HepG2 (cell line): ENCODE data around the gene CUEDC2. TPM values are rescaled to one million over a fixed set of nuclear protein-coding genes. Genes with fewer than 3 reads are reported as not detected.

Source experiments
- ATAC-seq: fragments of 200-7000 bp; cut with Tn5 transposase; 3 replicates; pipeline ENCODE4 v1.9.1; 2020; ENCODE audit warnings: mild to moderate bottlenecking, moderate library complexity
- BruUV-seq: library from RNA; stranded (reverse); fragments of 400-500 nt; replicated peaks from 2 replicates; lab custom pipeline; 2021; lab: Mats Ljungman, UMichigan
- CTCF ChIA-PET: fragments of 300-600 bp; formaldehyde crosslinking; extraction: SDS; loops from one replicate; lab custom pipeline; 2021; ENCODE audit warnings: low total read pairs, inconsistent platforms, low intra/inter-chr PET ratio; lab: Yijun Ruan, JAX
- POLR2A ChIA-PET: fragments of 350-600 bp; sonication (Branson Sonifier 250); formaldehyde crosslinking; loops from one replicate; lab custom pipeline; 2020; ENCODE audit warnings: antibody characterized with exemption, inconsistent platforms; lab: Yijun Ruan, JAX
- DNase-seq: peaks from one replicate; pipeline ENCODE4 v3.0.0-alpha.2; 2015; ENCODE audit warnings: low spot score
- FAIRE-seq: peaks from 3 replicates; lab custom pipeline; 2011; peaks lifted over from hg19 to GRCh38; lab: Jason Lieb, UNC
- H2AFZ ChIP-seq: one replicate; pipeline ENCODE4 v1.6.1; 2011; ENCODE audit warnings: low read length, inconsistent platforms
- H3K27ac ChIP-seq: fragments of 300-600 bp; 3 replicates; pipeline ENCODE4 v1.8.0; 2011; ENCODE audit warnings: mixed run types, mild to moderate bottlenecking, mixed read lengths, low read length, inconsistent platforms; ENCODE audit not compliant: insufficient read depth; ENCODE audit errors: extremely low read length
- H3K27me3 ChIP-seq, 2 experiments: fragments of 200-600 bp in 1 of 2; 2 replicates in 1 of 2; 3 replicates in 1 of 2; pipeline versions ENCODE4 v1.6.0 to v1.8.0; 2011; ENCODE audit warnings: low read length in 2 of 2, mild to moderate bottlenecking in 2 of 2, moderate library complexity in 2 of 2, inconsistent platforms in 1 of 2; ENCODE audit not compliant: insufficient read depth in 2 of 2, control insufficient read depth in 1 of 2
- H3K36me3 ChIP-seq, 2 experiments: fragments of 200-600 bp in 1 of 2; replicated peaks in 1 of 2; 2 replicates in 1 of 2; 3 replicates in 1 of 2; pipeline versions ENCODE4 v1.5.1 to v1.8.0; 2011; ENCODE audit warnings: low read length in 2 of 2, inconsistent platforms in 1 of 2; ENCODE audit not compliant: insufficient read depth in 2 of 2, control insufficient read depth in 1 of 2
- H3K4me1 ChIP-seq: 2 replicates; pipeline ENCODE4 v1.5.1; 2012; ENCODE audit warnings: low read length, inconsistent platforms; ENCODE audit not compliant: insufficient read depth
- H3K4me2 ChIP-seq: 2 replicates; pipeline ENCODE4 v1.6.0; 2011; ENCODE audit warnings: low read depth, low read length, inconsistent platforms
- H3K4me3 ChIP-seq, 3 experiments: fragments of 200-600 bp in 1 of 3; sonication (generic), shearing (Covaris generic) in 1 of 3; replicated peaks in 1 of 3; 2 replicates each; pipeline ENCODE4 v1.5.1; 2011 to 2016; ENCODE audit warnings: low read length in 3 of 3, inconsistent platforms in 2 of 3, low read depth in 2 of 3, mild to moderate bottlenecking in 2 of 3, control low read depth in 1 of 3, mixed read lengths in 1 of 3; ENCODE audit not compliant: insufficient read depth in 1 of 3
- H3K79me2 ChIP-seq: one replicate; pipeline ENCODE4 v1.6.1; 2011; ENCODE audit warnings: low read length, inconsistent platforms; ENCODE audit not compliant: insufficient read depth
- H3K9ac ChIP-seq: 2 replicates; pipeline ENCODE4 v1.6.0; 2011; ENCODE audit warnings: mild to moderate bottlenecking, low read depth, low read length, inconsistent platforms; ENCODE audit not compliant: insufficient read depth
- H3K9me3 ChIP-seq: 2 replicates; pipeline ENCODE4 v1.5.1; 2012; ENCODE audit warnings: mild to moderate bottlenecking, low read length
- H4K20me1 ChIP-seq: 2 replicates; pipeline ENCODE4 v1.6.0; 2011; ENCODE audit warnings: inconsistent platforms, mild to moderate bottlenecking, low read length, moderate library complexity; ENCODE audit not compliant: insufficient read depth
- AHR ChIP-seq: IDR thresholded peaks from 2 replicates; pipeline ENCODE4 v1.6.1; 2018; ENCODE audit warnings: missing genetic modification reagents, missing compliant biosample characterization
- GLMP ChIP-seq: sonication (generic); formaldehyde crosslinking; IDR thresholded peaks from 2 replicates; pipeline ENCODE4 v1.9.0; 2021; ENCODE audit warnings: missing genetic modification reagents, mild to moderate bottlenecking, borderline replicate concordance
- IKZF5 ChIP-seq: IDR thresholded peaks from 2 replicates; pipeline ENCODE4 v1.6.1; 2018; ENCODE audit warnings: missing genetic modification reagents, mild to moderate bottlenecking, missing compliant biosample characterization
- MAF1 ChIP-seq: sonication (generic); formaldehyde crosslinking; IDR thresholded peaks from 2 replicates; pipeline ENCODE4 v1.5.0; 2020; ENCODE audit warnings: missing genetic modification reagents, borderline replicate concordance
- NR2C2 ChIP-seq: sonication (generic); formaldehyde crosslinking; IDR thresholded peaks from 2 replicates; pipeline ENCODE4 v1.4.0; 2020; ENCODE audit warnings: missing genetic modification reagents, mild to moderate bottlenecking, moderate library complexity, borderline replicate concordance
- SKI ChIP-seq: fragments of 450-650 bp; IDR thresholded peaks from one replicate; pipeline ENCODE4 v1.6.1; 2018; ENCODE audit warnings: mild to moderate bottlenecking; ENCODE audit not compliant: partially characterized antibody
- TAF1 ChIP-seq: sonication (generic); formaldehyde crosslinking; IDR thresholded peaks from 2 replicates; pipeline ENCODE4 v1.4.0; 2020; ENCODE audit warnings: missing genetic modification reagents
- TBP ChIP-seq: sonication (generic); formaldehyde crosslinking; IDR thresholded peaks from 2 replicates; pipeline ENCODE4 v1.5.0; 2020; ENCODE audit warnings: missing genetic modification reagents
- THAP8 ChIP-seq: sonication (generic); formaldehyde crosslinking; IDR thresholded peaks from 2 replicates; pipeline ENCODE4 v1.5.1; 2020; ENCODE audit warnings: missing genetic modification reagents, mild to moderate bottlenecking, borderline replicate concordance
- ZBTB40 ChIP-seq, 2 experiments: fragments of 450-650 bp in 1 of 2; sonication (generic) in 1 of 2; formaldehyde crosslinking in 1 of 2; IDR thresholded peaks; 2 replicates each; pipeline versions ENCODE4 v1.6.1 to v1.8.0; 2016 to 2022; ENCODE audit warnings: antibody characterized with exemption in 1 of 2, mild to moderate bottlenecking in 1 of 2, missing genetic modification reagents in 1 of 2
- WGBS: methylation state at CpG from one replicate; pipeline ENCODE4 v1.1.6; 2017; ENCODE audit warnings: low lambda C conversion rate; 5-methylcytosine and 5-hydroxymethylcytosine counted together
- in situ Hi-C: cut with HindIII; loops from 2 replicates; pipeline ENCODE4 v1.10.0; 2017; ENCODE audit warnings: low pct_unique_long_range_greater_than_20kb; ENCODE audit not compliant: extremely low pct_ligation_motif_present
- intact Hi-C: fragments of 100-400 bp; cut with micrococcal nuclease; formaldehyde crosslinking; loops from one replicate; pipeline ENCODE4 v1.10.0; 2022; ENCODE audit not compliant: unreplicated experiment
- polyA plus RNA-seq, 8 experiments: library from polyadenylated mRNA; depleted of rRNA in 3 of 8; stranded (reverse) in 7 of 8; unstranded in 1 of 8; fragments of >200 nt; fragmentation: Illumina TruSeq in 4 of 8; extraction: Trizol in 4 of 8; gene quantifications; 2 replicates each; pipeline versions ENCODE4 v1.2.1 to v1.2.3, GENCODE V29; 2011 to 2016; ENCODE audit warnings: low read depth in 4 of 8, missing spikeins in 1 of 8, mixed read lengths in 1 of 8; ENCODE audit not compliant: insufficient read depth in 1 of 8
- total RNA-seq, 5 experiments: library from RNA; depleted of rRNA; stranded (reverse); fragments of >200 nt; fragmentation: Illumina TruSeq; extraction: Trizol; gene quantifications; 2 replicates each; pipeline ENCODE4 v1.2.3, GENCODE V29; 2016; ENCODE audit warnings: low read depth in 1 of 5

Gene CUEDC2
- total and polyA plus RNA-seq, 2 of the 13 experiments (the other 11 are each of a cell fraction or from before 2014, with no cell fraction given), result 13.1 to 18.4 TPM

- no peaks in the 10 kb centered on the region for H3K36me3 ChIP-seq
- ChIA-PET POLR2A (no interaction called here), CTCF (no interaction called here)
- peaks cover 4% of the 10 kb centered on the region; the same call in 1 of the 2 replicates for H4K20me1 ChIP-seq
- H3K27ac ChIP-seq, result no peak overlapping the region
- intact Hi-C loops, result no loop called here
- no TSS peak for BruUV-seq
- H3K4me1 ChIP-seq, result peaks cover 24% of the 10 kb centered on the region
- H3K9me3 ChIP-seq, result no peaks in the 10 kb centered on the region
- WGBS, result 47% methylated on average over 12 of the region's 14 CpGs
- no peaks in the 10 kb centered on the region for H3K79me2 ChIP-seq
- DNase-seq, result no peak
- no peak overlapping the region for H3K9ac ChIP-seq
- H2AFZ ChIP-seq, result no peak overlapping the region
- H3K4me2 ChIP-seq, result no peak overlapping the region
- in situ Hi-C loops, result no loop called here
- peaks cover 24 to 91% of the 10 kb centered on the region in 2 experiments for H3K27me3 ChIP-seq
- FAIRE-seq, result no peak
- H3K4me3 ChIP-seq, result no peak overlapping the region
- ATAC-seq, result no peak
- TF ChIP-seq SKI (no peak), GLMP (CRISPR knock-in tag) (no peak), NR2C2 (CRISPR knock-in tag) (no peak), TAF1 (CRISPR knock-in tag) (no peak), AHR (no peak), TBP (CRISPR knock-in tag) (no peak), ZBTB40 (IDR thresholded peaks at IDR 0.05) (no peak), ZBTB40 (CRISPR knock-in tag; IDR thresholded peaks at IDR 0.05) (no peak), IKZF5 (no peak), THAP8 (CRISPR knock-in tag) (no peak), MAF1 (CRISPR knock-in tag) (no peak)
Measured at GRCh38 chr10:102411341-102412255, 20.8 kb downstream of the CUEDC2 start.
